MG63 (cell line): ENCODE measurements around the gene GSDMA. TPM values are rescaled to one million over a fixed set of nuclear protein-coding genes. Genes with fewer than 3 reads are reported as not detected.

Source experiments
- DNase-seq: peaks from one replicate; pipeline ENCODE4 v3.0.0-alpha.2; 2020
- H3K27me3 ChIP-seq: fragments of 250-450 bp; sonication (Bioruptor Pico); 2 replicates; pipeline ENCODE4 v1.5.1; 2020; ENCODE audit warnings: mild to moderate bottlenecking, moderate library complexity
- H3K36me3 ChIP-seq: fragments of 250-450 bp; sonication (Bioruptor Pico); 2 replicates; pipeline ENCODE4 v1.5.1; 2020; ENCODE audit warnings: mild to moderate bottlenecking, moderate library complexity
- H3K4me3 ChIP-seq: fragments of 250-450 bp; sonication (Bioruptor Pico); 2 replicates; pipeline ENCODE4 v1.5.1; 2020; ENCODE audit warnings: mild to moderate bottlenecking, moderate library complexity
- H3K9me3 ChIP-seq: fragments of 250-450 bp; sonication (Bioruptor Pico); 2 replicates; pipeline ENCODE4 v1.5.1; 2020; ENCODE audit warnings: mild to moderate bottlenecking, moderate library complexity
- total RNA-seq: library from RNA; depleted of rRNA; stranded (reverse); fragments of >200 nt; shearing (Covaris generic); gene quantifications from 2 replicates; pipeline ENCODE4 v1.2.3, GENCODE V29; 2014; ENCODE audit warnings: low replicate concordance; rRNA removed

Gene GSDMA
- total RNA-seq, 1 experiment from 2014 or later: not detected

DNA sequence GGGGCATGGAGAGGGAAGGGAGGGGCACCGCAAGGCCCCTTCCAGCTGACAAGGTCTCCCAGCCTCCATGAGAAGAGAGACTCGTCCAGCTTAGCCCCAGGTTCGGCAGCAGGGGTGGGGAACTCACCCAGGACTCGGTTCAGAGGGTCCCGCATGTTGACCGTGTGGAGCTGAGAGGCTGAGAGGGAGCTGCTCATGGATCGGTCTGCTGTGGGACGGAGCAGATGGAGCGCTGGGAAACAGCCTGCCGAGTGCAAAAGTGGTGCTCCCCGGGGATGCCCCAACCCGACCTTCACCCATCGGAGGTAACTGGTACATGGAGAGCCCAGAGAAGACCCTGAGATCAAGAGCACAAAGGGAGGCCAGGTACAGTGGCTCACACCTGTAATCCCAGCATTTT lies 57.3 kb downstream of the GSDMA start:
- no peak for DNase-seq
- Histone ChIP-seq H3K4me3 (no peak overlapping the region), H3K9me3 (no peaks in the 10 kb centered on the region), H3K36me3 (peaks cover 56% of the 10 kb centered on the region), H3K27me3 (no peaks in the 10 kb centered on the region)

DNA sequence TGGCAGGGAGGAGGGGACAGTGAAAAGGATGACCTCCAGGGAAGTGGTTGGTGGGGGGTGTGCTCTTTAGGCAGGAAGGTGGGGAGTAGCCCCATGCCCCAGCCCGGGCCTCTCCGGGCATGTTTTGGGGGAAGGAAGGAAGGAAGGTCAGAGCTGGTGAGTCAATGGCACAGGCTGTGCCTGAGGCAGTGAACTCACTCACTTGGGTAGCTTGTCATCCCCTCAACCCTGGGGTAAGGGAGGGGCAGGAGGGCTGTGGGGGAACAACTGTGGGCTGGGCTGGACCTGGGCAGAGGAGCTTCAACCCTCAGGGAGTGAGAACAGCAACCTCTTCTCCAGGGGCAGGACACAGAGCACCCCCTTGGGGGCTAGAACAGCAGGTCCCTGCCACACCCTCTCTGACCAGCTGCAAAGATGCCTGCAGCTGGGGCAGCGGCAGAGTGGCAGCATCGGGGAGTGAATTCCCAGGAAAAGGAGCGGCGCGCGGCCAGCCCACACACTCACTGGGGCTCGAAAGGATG lies 58.7 kb downstream of the GSDMA start:
- Histone ChIP-seq H3K36me3 (peaks cover 70% of the 10 kb centered on the region), H3K27me3 (no peaks in the 10 kb centered on the region), H3K9me3 (no peaks in the 10 kb centered on the region), H3K4me3 (no peak overlapping the region)
- DNase-seq: peak; percentile 76

GRCh38 chr17:40022497-40022896 lies 59.7 kb downstream of the GSDMA start:
- Histone ChIP-seq H3K4me3 (no peak overlapping the region), H3K9me3 (no peaks in the 10 kb centered on the region), H3K27me3 (no peaks in the 10 kb centered on the region), H3K36me3 (peaks cover 77% of the 10 kb centered on the region)
- DNase-seq: no peak

DNA sequence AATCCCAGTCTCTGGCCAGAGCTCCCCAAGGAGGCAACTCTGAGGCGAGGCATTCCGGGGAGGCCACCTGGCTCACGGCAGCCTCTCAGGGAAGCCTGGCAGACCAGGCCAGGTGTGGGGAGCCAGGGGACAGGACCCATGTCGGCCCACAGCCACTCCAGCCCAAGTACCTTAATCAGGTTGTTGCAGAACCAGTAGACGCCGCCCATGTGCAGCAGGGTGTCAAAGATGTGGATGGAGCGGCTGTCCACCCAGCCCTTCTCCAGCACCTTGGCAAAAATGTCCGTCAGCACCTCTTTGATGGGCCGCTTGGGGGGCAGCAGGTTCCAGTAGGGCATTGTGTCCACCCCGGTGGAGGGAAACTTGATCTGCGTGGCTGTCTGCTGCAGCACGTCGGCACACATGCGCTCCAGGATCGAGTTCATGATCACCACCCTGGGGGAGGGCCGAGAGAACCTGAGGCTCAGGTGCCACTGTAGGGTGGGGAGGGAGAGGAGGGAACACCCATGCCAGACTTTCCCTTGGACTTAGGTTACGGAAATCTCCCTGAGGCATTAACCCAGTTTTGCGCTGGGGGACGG lies 60.2 kb downstream of the GSDMA start:
- no peaks in the 10 kb centered on the region for H3K27me3 ChIP-seq
- H3K9me3 ChIP-seq: no peaks in the 10 kb centered on the region
- H3K36me3 ChIP-seq: peaks cover 80% of the 10 kb centered on the region
- H3K4me3 ChIP-seq: no peak overlapping the region
- no peak for DNase-seq

DNA sequence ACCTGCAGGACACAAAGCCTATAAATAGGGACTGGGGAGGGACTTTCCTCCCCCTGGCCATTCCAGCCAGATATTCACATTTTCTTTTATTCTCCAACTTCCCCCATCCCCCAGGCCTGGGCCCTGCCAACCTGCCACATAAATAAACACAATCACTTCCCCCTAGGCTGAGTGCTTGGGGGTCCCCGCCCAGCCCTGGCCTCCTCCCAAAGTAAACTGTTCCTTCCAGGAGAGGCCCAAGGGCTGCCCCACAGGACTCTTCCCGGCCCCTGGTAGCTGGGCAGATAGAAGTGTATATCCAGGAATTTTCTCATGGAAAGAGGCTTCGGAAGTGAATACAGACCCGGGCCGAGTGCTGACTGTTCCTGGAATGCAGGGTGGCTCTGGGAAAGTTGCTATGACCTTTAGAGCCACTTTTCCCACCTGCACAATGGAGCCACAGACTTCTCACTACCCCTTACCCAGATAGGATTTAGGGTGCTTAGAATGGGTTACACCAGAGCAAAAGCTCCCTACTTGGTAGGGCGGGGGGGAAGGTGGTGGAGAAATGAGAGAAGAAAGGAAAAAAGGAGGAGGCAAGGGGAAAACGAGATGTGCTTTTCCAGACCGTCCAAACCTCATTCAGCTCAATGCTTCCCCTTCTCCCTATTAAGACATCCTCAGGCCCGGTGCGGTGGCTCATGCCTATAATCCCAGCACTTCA lies 60.9 kb downstream of the GSDMA start:
- peaks cover 84% of the 10 kb centered on the region for H3K36me3 ChIP-seq
- H3K9me3 ChIP-seq: no peaks in the 10 kb centered on the region
- peak; percentile 34 for DNase-seq

DNA sequence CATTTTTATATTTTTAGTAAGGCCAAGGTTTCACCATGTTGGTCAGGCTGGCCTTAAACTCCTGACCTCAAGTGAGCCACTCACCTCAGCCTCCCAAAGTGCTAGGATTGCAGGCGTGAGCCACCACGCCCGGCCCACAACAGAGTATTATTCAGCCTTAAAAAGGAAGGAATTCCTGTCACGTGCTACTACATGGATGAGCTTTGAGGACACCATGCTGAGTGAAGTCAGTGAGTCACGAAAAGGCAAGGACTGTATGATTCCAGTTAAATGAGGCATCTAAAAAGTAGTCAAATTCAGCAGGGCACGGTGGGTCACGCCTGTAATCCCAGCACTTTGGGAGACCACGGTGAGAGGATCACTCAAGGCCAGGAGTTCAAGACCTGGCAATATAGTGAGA lies 62.1 kb downstream of the GSDMA start:
- H3K36me3 ChIP-seq: peaks cover 80% of the 10 kb centered on the region
- no peaks in the 10 kb centered on the region for H3K9me3 ChIP-seq
- H3K27me3 ChIP-seq: no peaks in the 10 kb centered on the region
- DNase-seq: no peak
- H3K4me3 ChIP-seq: no peak overlapping the region

More for the DNA sequence above, 60.9 kb downstream of the GSDMA start:
- Histone ChIP-seq H3K4me3 (no peak overlapping the region), H3K27me3 (no peaks in the 10 kb centered on the region)

- no peak overlapping the region for H3K4me3 ChIP-seq
- DNase-seq: no peak
- H3K9me3 ChIP-seq: no peaks in the 10 kb centered on the region
- H3K27me3 ChIP-seq: no peaks in the 10 kb centered on the region
- H3K36me3 ChIP-seq: peaks cover 75% of the 10 kb centered on the region
Observed at GRCh38 chr17:40025559-40025958, 62.8 kb downstream of the GSDMA start.

GRCh38 chr17:40025991-40026815 lies 63.4 kb downstream of the GSDMA start:
- no peak for DNase-seq
- Histone ChIP-seq H3K4me3 (no peak overlapping the region), H3K36me3 (peaks cover 75% of the 10 kb centered on the region), H3K27me3 (no peaks in the 10 kb centered on the region), H3K9me3 (no peaks in the 10 kb centered on the region)

DNA sequence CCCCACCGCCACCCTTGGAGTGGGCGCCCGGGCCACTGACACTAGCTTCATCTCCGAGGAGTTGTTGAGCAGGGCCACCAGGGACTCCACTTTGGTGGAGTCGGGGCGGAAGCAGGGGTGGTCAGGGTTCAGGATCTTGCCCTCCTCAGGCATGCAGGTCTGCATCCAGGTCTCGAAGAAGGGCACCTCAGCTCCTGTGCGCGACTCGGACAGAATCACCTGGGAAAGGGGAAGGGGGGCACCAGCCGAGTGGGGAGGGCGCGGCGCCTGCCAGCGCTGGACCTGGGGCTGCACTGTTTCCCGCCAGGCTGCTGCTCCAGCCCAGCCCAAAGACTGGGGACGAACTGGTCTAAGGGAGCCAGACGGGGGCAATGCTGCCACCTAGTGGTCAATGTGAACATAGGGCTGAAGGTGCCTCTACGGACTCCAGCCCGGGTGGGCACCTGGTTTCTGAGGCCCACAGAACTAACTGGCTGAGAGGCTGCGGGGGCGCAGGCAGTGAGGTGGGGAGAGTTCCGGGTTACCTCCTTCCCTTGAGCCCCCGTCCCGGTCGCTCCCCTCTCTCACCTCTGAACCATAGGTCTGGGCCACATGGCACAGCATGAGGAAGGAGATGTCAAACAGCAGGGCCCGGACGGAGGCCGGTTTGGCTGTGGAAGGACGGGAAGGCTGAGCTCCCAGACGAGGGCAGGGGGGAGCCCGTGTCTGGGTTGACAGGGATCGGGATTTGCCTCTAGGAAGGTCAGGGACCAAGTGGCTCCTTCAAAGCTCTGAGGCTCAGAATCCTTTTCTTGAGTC lies 64.2 kb downstream of the GSDMA start:
- H3K9me3 ChIP-seq: no peaks in the 10 kb centered on the region
- no peaks in the 10 kb centered on the region for H3K27me3 ChIP-seq
- peaks cover 78% of the 10 kb centered on the region for H3K36me3 ChIP-seq
- DNase-seq: peak; percentile 71
- no peak overlapping the region for H3K4me3 ChIP-seq

Other genes with a start within 250 kb of the GSDMA start
- gene MIEN1, start 232.5 kb upstream of the GSDMA start, total RNA-seq: 53.8 and 75.4 TPM in 2 replicates
- gene GRB7, start 225.1 kb upstream of the GSDMA start, total RNA-seq: not detected in 2 replicates
- gene IKZF3, start 98.7 kb upstream of the GSDMA start, total RNA-seq: not detected in 2 replicates
- gene ZPBP2, start 94.8 kb upstream of the GSDMA start, total RNA-seq: not detected in 2 replicates
- gene GSDMB, start 44.4 kb upstream of the GSDMA start, total RNA-seq: 3.9 and 10.9 TPM in 2 replicates
- gene ORMDL3, start 35.4 kb upstream of the GSDMA start, total RNA-seq: 54.1 and 80.1 TPM in 2 replicates
- gene LRRC3C, start 35.3 kb upstream of the GSDMA start, total RNA-seq: not detected in 2 replicates
- 232 and 331 TPM in 2 replicates for gene PSMD3, start 17.8 kb downstream of the GSDMA start, total RNA-seq
- not detected in 2 replicates for gene CSF3, start 52.4 kb downstream of the GSDMA start, total RNA-seq
- gene MED24, start 91.4 kb downstream of the GSDMA start, total RNA-seq: 83.1 and 96.3 TPM in 2 replicates
- 11.5 and 18.1 TPM in 2 replicates for gene THRA, start 100.0 kb downstream of the GSDMA start, total RNA-seq
- gene NR1D1, start 137.6 kb downstream of the GSDMA start, total RNA-seq: 0.07 and 1.3 TPM in 2 replicates
- gene MSL1, start 159.0 kb downstream of the GSDMA start, total RNA-seq: 44.9 and 53.4 TPM in 2 replicates
- gene CASC3, start 177.5 kb downstream of the GSDMA start, total RNA-seq: 50.2 and 63.6 TPM in 2 replicates
- gene RAPGEFL1, start 214.5 kb downstream of the GSDMA start, total RNA-seq: 0.27 and 2.0 TPM in 2 replicates